Stromal cell of bone marrow (primary cell): ENCODE data around the gene INPP4B.
"Not testable (repeated sequence)": the region's sequence is repeated elsewhere in the genome, so short reads cannot be mapped to it uniquely, and the experiment has no call there.

Source experiments
- DNase-seq: peaks from one replicate; pipeline ENCODE4 v3.0.0-alpha.2; 2012; ENCODE audit warnings: low read depth

Gene INPP4B

GRCh38 chr4:142068304-142068703 lies 777.8 kb downstream of the INPP4B start:
- not testable (repeated sequence) for DNase-seq

- DNase-seq: not testable (repeated sequence)
Measured at GRCh38 chr4:142066562-142066961, 779.5 kb downstream of the INPP4B start.

GRCh38 chr4:142065086-142065647 lies 780.9 kb downstream of the INPP4B start:
- DNase-seq: no peak

GRCh38 chr4:142064181-142064580 lies 781.9 kb downstream of the INPP4B start:
- no peak for DNase-seq

- DNase-seq: no peak
Measured at GRCh38 chr4:142045996-142046395, 800.1 kb downstream of the INPP4B start.

- peak; percentile 11 for DNase-seq
Measured at GRCh38 chr4:142044271-142044670, 801.8 kb downstream of the INPP4B start.

- peak; percentile 4 for DNase-seq
Measured at GRCh38 chr4:142043509-142043908, 802.6 kb downstream of the INPP4B start.

- DNase-seq: no peak
Measured at GRCh38 chr4:142041788-142042187, 804.3 kb downstream of the INPP4B start.

GRCh38 chr4:142040043-142040442 lies 806.1 kb downstream of the INPP4B start:
- no peak for DNase-seq

- no peak for DNase-seq
Measured at GRCh38 chr4:142036795-142037583, 809.1 kb downstream of the INPP4B start.

- no peak for DNase-seq
Measured at GRCh38 chr4:142035566-142035965, 810.5 kb downstream of the INPP4B start.

GRCh38 chr4:142034101-142034500 lies 812.0 kb downstream of the INPP4B start:
- no peak for DNase-seq

- DNase-seq: no peak
Measured at GRCh38 chr4:142030010-142030409, 816.1 kb downstream of the INPP4B start.

GRCh38 chr4:142021761-142022160 lies 824.3 kb downstream of the INPP4B start:
- no peak for DNase-seq

- DNase-seq: no peak
Measured at GRCh38 chr4:142021181-142021580, 824.9 kb downstream of the INPP4B start.

GRCh38 chr4:142016031-142016430 lies 830.1 kb downstream of the INPP4B start:
- DNase-seq: no peak

GRCh38 chr4:142009751-142010150 lies 836.4 kb downstream of the INPP4B start:
- DNase-seq: no peak

- no peak for DNase-seq
Measured at GRCh38 chr4:142005519-142005918, 840.6 kb downstream of the INPP4B start.

- no peak for DNase-seq
Measured at GRCh38 chr4:141999446-142000143, 846.5 kb downstream of the INPP4B start.

- no peak for DNase-seq
Measured at GRCh38 chr4:141995056-141995455, 851.0 kb downstream of the INPP4B start.

- DNase-seq: no peak
Measured at GRCh38 chr4:141977433-141977832, 868.7 kb downstream of the INPP4B start.
